Neural cell (in vitro differentiated cells): ENCODE measurements around the gene ADCY5. TPM values are rescaled to one million over a fixed set of nuclear protein-coding genes. Genes with fewer than 3 reads are reported as not detected.

Experiments
- H2AFZ ChIP-seq: fragments of 200-600, 300-800 bp; sonication (generic), shearing (Covaris generic); 2 replicates; pipeline ENCODE4 v1.6.0; 2014; ENCODE audit warnings: low read depth, mild to moderate bottlenecking, antibody characterized with exemption, low read length, moderate library complexity
- H3F3A ChIP-seq: fragments of 200-600 bp; shearing (Covaris generic); 2 replicates; pipeline ENCODE4 v1.6.1; 2016; ENCODE audit warnings: mild to moderate bottlenecking, moderate library complexity, mixed read lengths, antibody characterized with exemption, low read length; ENCODE audit not compliant: insufficient read depth, poor library complexity, severe bottlenecking
- H3K27ac ChIP-seq: fragments of 200-600, 300-800 bp; sonication (generic), shearing (Covaris generic); 2 replicates; pipeline ENCODE4 v1.5.1; 2014; ENCODE audit warnings: mild to moderate bottlenecking, low read length, moderate library complexity
- H3K27me3 ChIP-seq: fragments of 300-800, 200-600 bp; sonication (generic), shearing (Covaris generic); 2 replicates; pipeline ENCODE4 v1.6.0; 2014; ENCODE audit warnings: mild to moderate bottlenecking, low read depth, low read length, moderate library complexity; ENCODE audit not compliant: insufficient read depth
- H3K36me3 ChIP-seq: fragments of 300-800, 200-600 bp; sonication (generic), shearing (Covaris generic); 2 replicates; pipeline ENCODE4 v1.5.1; 2014; ENCODE audit warnings: mild to moderate bottlenecking, antibody characterized with exemption, low read length, moderate library complexity; ENCODE audit not compliant: insufficient read depth
- H3K4me2 ChIP-seq: fragments of 300-800, 200-600 bp; sonication (generic), shearing (Covaris generic); 2 replicates; pipeline ENCODE4 v1.6.0; 2014; ENCODE audit warnings: mild to moderate bottlenecking, low read length
- H3K4me3 ChIP-seq: fragments of 300-800, 200-600 bp; sonication (generic), shearing (Covaris generic); 2 replicates; pipeline ENCODE4 v1.5.1; 2014; ENCODE audit warnings: mild to moderate bottlenecking, low read length, moderate library complexity
- H3K79me2 ChIP-seq: fragments of 200-600 bp; shearing (Covaris generic); replicated peaks from 2 replicates; pipeline ENCODE4 v1.6.0; 2014; ENCODE audit warnings: mild to moderate bottlenecking, low read length, moderate library complexity; ENCODE audit not compliant: insufficient read depth
- H3K9ac ChIP-seq: fragments of 300-800, 200-600 bp; sonication (generic), shearing (Covaris generic); 2 replicates; pipeline ENCODE4 v1.6.1; 2016; ENCODE audit warnings: mild to moderate bottlenecking, low read length, mixed read lengths
- H3K9me2 ChIP-seq: fragments of 200-600 bp; shearing (Covaris generic); 2 replicates; pipeline ENCODE4 v1.6.1; 2016; ENCODE audit warnings: mild to moderate bottlenecking, low read length, mixed read lengths; ENCODE audit not compliant: insufficient read depth
- H3K9me3 ChIP-seq: fragments of 200-600, 300-800 bp; sonication (generic), shearing (Covaris generic); 2 replicates; pipeline ENCODE4 v1.6.1; 2016; ENCODE audit warnings: mild to moderate bottlenecking, mixed run types, low read length, moderate library complexity, mixed read lengths
- H4K20me1 ChIP-seq: fragments of 200-600 bp; shearing (Covaris generic); 2 replicates; pipeline ENCODE4 v1.6.1; 2016; ENCODE audit warnings: mild to moderate bottlenecking, mixed run types; ENCODE audit not compliant: insufficient read depth
- EP300 ChIP-seq: fragments of 450-650 bp; conservative IDR thresholded peaks from 2 replicates; pipeline ENCODE4 v1.6.1; 2014; ENCODE audit warnings: antibody characterized with exemption, mild to moderate bottlenecking, moderate library complexity; ENCODE audit not compliant: poor library complexity, severe bottlenecking
- EZH2 ChIP-seq: fragments of 200-600, 300-800 bp; shearing (Covaris generic), sonication (generic); IDR thresholded peaks from 2 replicates; pipeline ENCODE4 v1.6.1; 2014; ENCODE audit warnings: antibody characterized with exemption, low read length, borderline replicate concordance, mild to moderate bottlenecking; ENCODE audit not compliant: insufficient read depth, poor library complexity, severe bottlenecking
- MXI1 ChIP-seq: fragments of 450-650 bp; conservative IDR thresholded peaks from 2 replicates; pipeline ENCODE4 v1.6.1; 2014; ENCODE audit warnings: antibody characterized with exemption, mild to moderate bottlenecking; ENCODE audit not compliant: poor library complexity, severe bottlenecking
- POLR2AphosphoS5 ChIP-seq: IDR thresholded peaks from 2 replicates; pipeline ENCODE4 v1.6.1; 2012
- RAD21 ChIP-seq: fragments of 450-650 bp; conservative IDR thresholded peaks from 2 replicates; pipeline ENCODE4 v1.6.1; 2014; ENCODE audit warnings: antibody characterized with exemption, mild to moderate bottlenecking, moderate library complexity
- REST ChIP-seq: IDR thresholded peaks from 2 replicates; pipeline ENCODE4 v1.6.1; 2012; ENCODE audit warnings: borderline replicate concordance
- SMC3 ChIP-seq: fragments of 450-650 bp; conservative IDR thresholded peaks from 2 replicates; pipeline ENCODE4 v1.6.1; 2014; ENCODE audit warnings: antibody characterized with exemption, mild to moderate bottlenecking, moderate library complexity; ENCODE audit not compliant: poor library complexity
- TAF1 ChIP-seq: IDR thresholded peaks from 2 replicates; pipeline ENCODE4 v1.6.1; 2012; ENCODE audit warnings: low read depth
- polyA plus RNA-seq: library from polyadenylated mRNA; depleted of rRNA; stranded (reverse); fragments of >200 nt; gene quantifications from 2 replicates; pipeline ENCODE4 v1.2.3, GENCODE V29; 2014
- TF ChIP-seq, protein P1 (sequence below): fragments of 450-650 bp; IDR thresholded peaks from 2 replicates; pipeline ENCODE4 v1.5.1; 2014; ENCODE audit warnings: antibody characterized with exemption, mild to moderate bottlenecking, moderate library complexity; ENCODE audit not compliant: poor library complexity, severe bottlenecking

ADCY5 gene
- polyA plus RNA-seq, 1 donor from 2014 or later: 7.7 TPM

- H3K27ac ChIP-seq: no peak overlapping the region
- H3K4me3 ChIP-seq: no peak overlapping the region
- no peaks in the 10 kb centered on the region for H3K36me3 ChIP-seq
- H3K4me2 ChIP-seq: no peak overlapping the region
- H3K9ac ChIP-seq: no peak overlapping the region
- TF ChIP-seq, protein P1, sequence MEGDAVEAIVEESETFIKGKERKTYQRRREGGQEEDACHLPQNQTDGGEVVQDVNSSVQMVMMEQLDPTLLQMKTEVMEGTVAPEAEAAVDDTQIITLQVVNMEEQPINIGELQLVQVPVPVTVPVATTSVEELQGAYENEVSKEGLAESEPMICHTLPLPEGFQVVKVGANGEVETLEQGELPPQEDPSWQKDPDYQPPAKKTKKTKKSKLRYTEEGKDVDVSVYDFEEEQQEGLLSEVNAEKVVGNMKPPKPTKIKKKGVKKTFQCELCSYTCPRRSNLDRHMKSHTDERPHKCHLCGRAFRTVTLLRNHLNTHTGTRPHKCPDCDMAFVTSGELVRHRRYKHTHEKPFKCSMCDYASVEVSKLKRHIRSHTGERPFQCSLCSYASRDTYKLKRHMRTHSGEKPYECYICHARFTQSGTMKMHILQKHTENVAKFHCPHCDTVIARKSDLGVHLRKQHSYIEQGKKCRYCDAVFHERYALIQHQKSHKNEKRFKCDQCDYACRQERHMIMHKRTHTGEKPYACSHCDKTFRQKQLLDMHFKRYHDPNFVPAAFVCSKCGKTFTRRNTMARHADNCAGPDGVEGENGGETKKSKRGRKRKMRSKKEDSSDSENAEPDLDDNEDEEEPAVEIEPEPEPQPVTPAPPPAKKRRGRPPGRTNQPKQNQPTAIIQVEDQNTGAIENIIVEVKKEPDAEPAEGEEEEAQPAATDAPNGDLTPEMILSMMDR: no peak
- TF ChIP-seq TAF1 (no peak), MXI1 (no peak), EP300 (no peak), POLR2AphosphoS5 (no peak), REST (no peak), SMC3 (no peak), RAD21 (no peak), EZH2 (no peak)
- no peaks in the 10 kb centered on the region for H4K20me1 ChIP-seq
- H2AFZ ChIP-seq: no peak overlapping the region
- H3K9me2 ChIP-seq: no peaks in the 10 kb centered on the region
- no peaks in the 10 kb centered on the region for H3K27me3 ChIP-seq
- H3K9me3 ChIP-seq: no peaks in the 10 kb centered on the region
- H3K79me2 ChIP-seq: no peaks in the 10 kb centered on the region
- H3F3A ChIP-seq: no peaks in the 10 kb centered on the region
These were observed 27.3 kb downstream of the ADCY5 start for GRCh38 chr3:123421353-123422174.

- TF ChIP-seq TAF1 (no peak), SMC3 (no peak), POLR2AphosphoS5 (no peak), EZH2 (no peak), REST (no peak), RAD21 (no peak), MXI1 (no peak), EP300 (no peak)
- TF ChIP-seq, protein P1: no peak
- no peaks in the 10 kb centered on the region for H3F3A ChIP-seq
- no peak overlapping the region for H3K9ac ChIP-seq
- H3K79me2 ChIP-seq: no peaks in the 10 kb centered on the region
- no peaks in the 10 kb centered on the region for H3K36me3 ChIP-seq
- no peak overlapping the region for H2AFZ ChIP-seq
- H3K27me3 ChIP-seq: no peaks in the 10 kb centered on the region
- no peak overlapping the region for H3K4me3 ChIP-seq
- no peak overlapping the region for H3K4me2 ChIP-seq
- H3K27ac ChIP-seq: no peak overlapping the region
- H3K9me2 ChIP-seq: no peaks in the 10 kb centered on the region
- no peaks in the 10 kb centered on the region for H3K9me3 ChIP-seq
- H4K20me1 ChIP-seq: no peaks in the 10 kb centered on the region
These were observed 28.4 kb downstream of the ADCY5 start for GRCh38 chr3:123420416-123420968.
